Liver (tissue), 9 donors: ENCODE results near the gene ERMP1. TPM values are rescaled to one million over a fixed set of nuclear protein-coding genes. Genes with fewer than 3 reads are reported as not detected.

ENCODE experiments used
- DNase-seq: peaks from one replicate; pipeline ENCODE4 v3.0.0-alpha.2; 2017; ENCODE audit warnings: low spot score
- H3K27ac ChIP-seq, 2 donors: one replicate each; pipeline ENCODE4 v1.7.0; 2013; ENCODE audit warnings: inconsistent platforms in 2 of 2, low read length in 2 of 2, control low read depth in 1 of 2, low read depth in 1 of 2, mild to moderate bottlenecking in 1 of 2
- H3K27me3 ChIP-seq, 4 donors: one replicate each; pipeline versions ENCODE4 v1.6.1 to v1.7.0; 2013; ENCODE audit warnings: low read length in 3 of 4, inconsistent platforms in 1 of 4, mild to moderate bottlenecking in 1 of 4, moderate library complexity in 1 of 4; ENCODE audit not compliant: control insufficient read depth in 4 of 4, insufficient read depth in 4 of 4
- H3K36me3 ChIP-seq, 4 donors: one replicate each; pipeline versions ENCODE4 v1.6.1 to v1.7.0; 2013; ENCODE audit warnings: low read length in 3 of 4, mild to moderate bottlenecking in 3 of 4, low read depth in 1 of 4, moderate library complexity in 1 of 4; ENCODE audit not compliant: control insufficient read depth in 4 of 4, insufficient read depth in 3 of 4
- H3K4me1 ChIP-seq, 4 donors: one replicate each; pipeline versions ENCODE4 v1.6.1 to v1.7.0; 2013; ENCODE audit warnings: low read length in 3 of 4, mild to moderate bottlenecking in 3 of 4, moderate library complexity in 1 of 4; ENCODE audit not compliant: control insufficient read depth in 4 of 4, insufficient read depth in 4 of 4
- H3K4me3 ChIP-seq, 3 donors: one replicate each; pipeline versions ENCODE4 v1.6.1 to v1.7.0; 2013; ENCODE audit warnings: low read length in 3 of 3, control low read depth in 1 of 3, low read depth in 1 of 3, mild to moderate bottlenecking in 1 of 3
- H3K9ac ChIP-seq, 2 donors: one replicate each; pipeline ENCODE4 v1.7.0; 2013; ENCODE audit warnings: low read length in 2 of 2, mild to moderate bottlenecking in 2 of 2, moderate library complexity in 2 of 2, control low read depth in 1 of 2, low read depth in 1 of 2
- H3K9me3 ChIP-seq, 4 donors: one replicate each; pipeline versions ENCODE4 v1.6.1 to v1.7.0; 2013; ENCODE audit warnings: low read length in 3 of 4; ENCODE audit not compliant: control insufficient read depth in 4 of 4
- FOXA1 ChIP-seq: IDR thresholded peaks from 2 replicates; pipeline ENCODE4 v1.6.1; 2016; ENCODE audit warnings: antibody characterized with exemption
- FOXA2 ChIP-seq: IDR thresholded peaks from 2 replicates; pipeline ENCODE4 v1.6.1; 2016; ENCODE audit warnings: antibody characterized with exemption
- HNF4A ChIP-seq, 2 donors: conservative IDR thresholded peaks; 2 replicates each; pipeline ENCODE4 v1.6.1; 2016; ENCODE audit warnings: antibody characterized with exemption in 2 of 2, mild to moderate bottlenecking in 2 of 2
- HNF4G ChIP-seq: IDR thresholded peaks from 2 replicates; pipeline ENCODE4 v1.6.1; 2016; ENCODE audit warnings: antibody characterized with exemption
- JUND ChIP-seq, 2 donors: IDR thresholded peaks; 2 replicates each; pipeline ENCODE4 v1.6.1; 2016; ENCODE audit warnings: antibody characterized with exemption in 2 of 2
- NR2F2 ChIP-seq: IDR thresholded peaks from 2 replicates; pipeline ENCODE4 v1.6.1; 2016; ENCODE audit warnings: antibody characterized with exemption
- RAD21 ChIP-seq, 2 donors: IDR thresholded peaks; 2 replicates each; pipeline ENCODE4 v1.6.1; 2016; ENCODE audit warnings: antibody characterized with exemption in 2 of 2, mild to moderate bottlenecking in 2 of 2
- RXRA ChIP-seq, 2 donors: IDR thresholded peaks; 2 replicates each; pipeline ENCODE4 v1.6.1; 2017 to 2018; ENCODE audit warnings: antibody characterized with exemption in 2 of 2, mild to moderate bottlenecking in 1 of 2
- SP1 ChIP-seq: IDR thresholded peaks from 2 replicates; pipeline ENCODE4 v1.6.1; 2018; ENCODE audit warnings: antibody characterized with exemption, mild to moderate bottlenecking
- TAF1 ChIP-seq: conservative IDR thresholded peaks from 2 replicates; pipeline ENCODE4 v1.6.1; 2016; ENCODE audit warnings: antibody characterized with exemption, mild to moderate bottlenecking
- YY1 ChIP-seq: IDR thresholded peaks from 2 replicates; pipeline ENCODE4 v1.6.1; 2016; ENCODE audit warnings: antibody characterized with exemption, mild to moderate bottlenecking
- WGBS: extraction: QIAGEN DNeasy Blood & Tissue Kit; methylation state at CpG from one replicate; pipeline ENCODE4 v1.1.7; 2013; 5-methylcytosine and 5-hydroxymethylcytosine counted together
- polyA plus RNA-seq, 2 donors: library from polyadenylated mRNA; stranded (reverse) in 1 of 2; unstranded in 1 of 2; fragments of 200-250 nt in 1 of 2; fragments of >200 nt in 1 of 2; fragmentation: Nextera tagmentation in 1 of 2; extraction: Ambion mirVana in 1 of 2; gene quantifications; one replicate each; pipeline versions ENCODE4 v1.2.1 to v1.2.3, GENCODE V29; 2013 to 2015
- total RNA-seq, 2 donors: library from RNA; depleted of rRNA; stranded (reverse); fragments of >200 nt; gene quantifications; one replicate each; pipeline ENCODE4 v1.2.3, GENCODE V29; 2014
- TF ChIP-seq, protein P1 (sequence below): fragments of 150-350 bp; IDR thresholded peaks from 2 replicates; pipeline ENCODE4 v1.5.1; 2017; ENCODE audit warnings: improper control_type of control experiment, low read depth, low read length; ENCODE audit not compliant: missing input control
- TF ChIP-seq, protein P2 (sequence below): IDR thresholded peaks from 2 replicates; pipeline ENCODE4 v1.6.1; 2016; ENCODE audit warnings: antibody characterized with exemption
- TF ChIP-seq, protein P3 (sequence below): IDR thresholded peaks from 2 replicates; pipeline ENCODE4 v1.6.1; 2016; ENCODE audit warnings: antibody characterized with exemption, mild to moderate bottlenecking
- TF ChIP-seq, protein P4 (sequence below): IDR thresholded peaks from 2 replicates; pipeline ENCODE4 v1.6.1; 2016; ENCODE audit warnings: antibody characterized with exemption
- donor health status: healthy.
- donor health status: healthy.
- donor health status: healthy.
- donor health status: healthy.
- donor health status: healthy.

The ERMP1 gene
- total and polyA plus RNA-seq, 4 donors: 2.7 to 19.5 (median 9.6) TPM

DNA sequence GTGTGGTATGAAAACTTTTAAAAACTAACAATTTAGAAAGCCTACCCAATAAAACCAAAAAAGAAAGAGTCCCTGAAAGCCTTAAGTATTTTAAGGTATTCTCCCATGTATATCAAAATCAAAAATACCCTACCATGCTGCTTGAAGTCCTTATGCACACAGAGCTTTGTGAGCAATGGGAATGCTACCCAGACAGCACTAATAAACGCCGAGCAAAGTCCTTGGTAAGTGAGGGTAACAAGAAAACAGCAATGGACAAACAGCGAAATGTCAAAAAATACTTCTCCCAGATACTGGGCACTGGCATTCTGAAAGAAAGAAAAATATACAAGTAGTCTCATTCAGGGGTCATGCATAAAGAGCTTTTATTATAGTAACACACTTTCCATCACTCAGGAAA lies 27.4 kb downstream of the ERMP1 start:
- 81% methylated on average over 3 of the region's 3 CpGs for WGBS
- DNase-seq: no peak
- Histone ChIP-seq H3K27me3 (no peaks in the 10 kb centered on the region), H3K4me1 (no peaks in the 10 kb centered on the region), H3K36me3 (peaks cover 1 to 11% (median 6%) of the 10 kb centered on the region in 4 donors), H3K9me3 (no peaks in the 10 kb centered on the region), H3K27ac (no peak overlapping the region), H3K4me3 (no peak overlapping the region), H3K9ac (no peak overlapping the region)
- TF ChIP-seq HNF4A (conservative IDR thresholded peaks at IDR 0.05) (peak in 1 of 2 donors; percentile 24), RXRA (IDR thresholded peaks at IDR 0.05) (no peak)

DNA sequence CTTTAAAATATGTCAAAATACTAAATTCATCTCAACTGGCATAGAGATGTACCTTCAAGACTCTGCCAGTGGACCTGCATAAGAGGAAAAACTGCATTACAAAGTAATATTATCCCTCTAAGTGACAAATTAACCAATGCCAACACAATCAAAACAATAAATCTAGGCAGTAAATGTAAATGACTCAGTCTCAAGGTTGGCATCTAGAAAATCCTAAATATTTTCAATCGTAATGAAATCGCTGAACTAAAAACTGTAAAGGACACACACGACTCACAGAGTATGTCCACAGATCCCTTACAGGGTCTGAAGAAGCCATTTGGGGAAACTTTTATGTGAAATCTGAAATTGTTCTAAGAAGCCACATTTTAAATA lies 31.2 kb downstream of the ERMP1 start:
- H3K4me3 ChIP-seq: no peak overlapping the region
- H3K36me3 ChIP-seq: peaks cover 0 to 3% (median 0%) of the 10 kb centered on the region in 4 donors
- 89% methylated on average over 3 of the region's 3 CpGs for WGBS
- no peaks in the 10 kb centered on the region for H3K9me3 ChIP-seq
- TF ChIP-seq RXRA (IDR thresholded peaks at IDR 0.05): no peak
- no peak for TF ChIP-seq JUND (IDR thresholded peaks at IDR 0.05)
- no peak for TF ChIP-seq SP1
- TF ChIP-seq, protein P1, sequence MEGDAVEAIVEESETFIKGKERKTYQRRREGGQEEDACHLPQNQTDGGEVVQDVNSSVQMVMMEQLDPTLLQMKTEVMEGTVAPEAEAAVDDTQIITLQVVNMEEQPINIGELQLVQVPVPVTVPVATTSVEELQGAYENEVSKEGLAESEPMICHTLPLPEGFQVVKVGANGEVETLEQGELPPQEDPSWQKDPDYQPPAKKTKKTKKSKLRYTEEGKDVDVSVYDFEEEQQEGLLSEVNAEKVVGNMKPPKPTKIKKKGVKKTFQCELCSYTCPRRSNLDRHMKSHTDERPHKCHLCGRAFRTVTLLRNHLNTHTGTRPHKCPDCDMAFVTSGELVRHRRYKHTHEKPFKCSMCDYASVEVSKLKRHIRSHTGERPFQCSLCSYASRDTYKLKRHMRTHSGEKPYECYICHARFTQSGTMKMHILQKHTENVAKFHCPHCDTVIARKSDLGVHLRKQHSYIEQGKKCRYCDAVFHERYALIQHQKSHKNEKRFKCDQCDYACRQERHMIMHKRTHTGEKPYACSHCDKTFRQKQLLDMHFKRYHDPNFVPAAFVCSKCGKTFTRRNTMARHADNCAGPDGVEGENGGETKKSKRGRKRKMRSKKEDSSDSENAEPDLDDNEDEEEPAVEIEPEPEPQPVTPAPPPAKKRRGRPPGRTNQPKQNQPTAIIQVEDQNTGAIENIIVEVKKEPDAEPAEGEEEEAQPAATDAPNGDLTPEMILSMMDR: no peak
- TF ChIP-seq, protein P2, sequence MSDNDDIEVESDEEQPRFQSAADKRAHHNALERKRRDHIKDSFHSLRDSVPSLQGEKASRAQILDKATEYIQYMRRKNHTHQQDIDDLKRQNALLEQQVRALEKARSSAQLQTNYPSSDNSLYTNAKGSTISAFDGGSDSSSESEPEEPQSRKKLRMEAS: no peak
- TF ChIP-seq, protein P3, sequence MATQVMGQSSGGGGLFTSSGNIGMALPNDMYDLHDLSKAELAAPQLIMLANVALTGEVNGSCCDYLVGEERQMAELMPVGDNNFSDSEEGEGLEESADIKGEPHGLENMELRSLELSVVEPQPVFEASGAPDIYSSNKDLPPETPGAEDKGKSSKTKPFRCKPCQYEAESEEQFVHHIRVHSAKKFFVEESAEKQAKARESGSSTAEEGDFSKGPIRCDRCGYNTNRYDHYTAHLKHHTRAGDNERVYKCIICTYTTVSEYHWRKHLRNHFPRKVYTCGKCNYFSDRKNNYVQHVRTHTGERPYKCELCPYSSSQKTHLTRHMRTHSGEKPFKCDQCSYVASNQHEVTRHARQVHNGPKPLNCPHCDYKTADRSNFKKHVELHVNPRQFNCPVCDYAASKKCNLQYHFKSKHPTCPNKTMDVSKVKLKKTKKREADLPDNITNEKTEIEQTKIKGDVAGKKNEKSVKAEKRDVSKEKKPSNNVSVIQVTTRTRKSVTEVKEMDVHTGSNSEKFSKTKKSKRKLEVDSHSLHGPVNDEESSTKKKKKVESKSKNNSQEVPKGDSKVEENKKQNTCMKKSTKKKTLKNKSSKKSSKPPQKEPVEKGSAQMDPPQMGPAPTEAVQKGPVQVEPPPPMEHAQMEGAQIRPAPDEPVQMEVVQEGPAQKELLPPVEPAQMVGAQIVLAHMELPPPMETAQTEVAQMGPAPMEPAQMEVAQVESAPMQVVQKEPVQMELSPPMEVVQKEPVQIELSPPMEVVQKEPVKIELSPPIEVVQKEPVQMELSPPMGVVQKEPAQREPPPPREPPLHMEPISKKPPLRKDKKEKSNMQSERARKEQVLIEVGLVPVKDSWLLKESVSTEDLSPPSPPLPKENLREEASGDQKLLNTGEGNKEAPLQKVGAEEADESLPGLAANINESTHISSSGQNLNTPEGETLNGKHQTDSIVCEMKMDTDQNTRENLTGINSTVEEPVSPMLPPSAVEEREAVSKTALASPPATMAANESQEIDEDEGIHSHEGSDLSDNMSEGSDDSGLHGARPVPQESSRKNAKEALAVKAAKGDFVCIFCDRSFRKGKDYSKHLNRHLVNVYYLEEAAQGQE: no peak
- TF ChIP-seq HNF4A (conservative IDR thresholded peaks at IDR 0.05): no peak
- no peak for TF ChIP-seq FOXA1
- H3K4me1 ChIP-seq: no peaks in the 10 kb centered on the region
- no peaks in the 10 kb centered on the region for H3K27me3 ChIP-seq
- H3K9ac ChIP-seq: no peak overlapping the region
- H3K27ac ChIP-seq: no peak overlapping the region
- DNase-seq: no peak

DNA sequence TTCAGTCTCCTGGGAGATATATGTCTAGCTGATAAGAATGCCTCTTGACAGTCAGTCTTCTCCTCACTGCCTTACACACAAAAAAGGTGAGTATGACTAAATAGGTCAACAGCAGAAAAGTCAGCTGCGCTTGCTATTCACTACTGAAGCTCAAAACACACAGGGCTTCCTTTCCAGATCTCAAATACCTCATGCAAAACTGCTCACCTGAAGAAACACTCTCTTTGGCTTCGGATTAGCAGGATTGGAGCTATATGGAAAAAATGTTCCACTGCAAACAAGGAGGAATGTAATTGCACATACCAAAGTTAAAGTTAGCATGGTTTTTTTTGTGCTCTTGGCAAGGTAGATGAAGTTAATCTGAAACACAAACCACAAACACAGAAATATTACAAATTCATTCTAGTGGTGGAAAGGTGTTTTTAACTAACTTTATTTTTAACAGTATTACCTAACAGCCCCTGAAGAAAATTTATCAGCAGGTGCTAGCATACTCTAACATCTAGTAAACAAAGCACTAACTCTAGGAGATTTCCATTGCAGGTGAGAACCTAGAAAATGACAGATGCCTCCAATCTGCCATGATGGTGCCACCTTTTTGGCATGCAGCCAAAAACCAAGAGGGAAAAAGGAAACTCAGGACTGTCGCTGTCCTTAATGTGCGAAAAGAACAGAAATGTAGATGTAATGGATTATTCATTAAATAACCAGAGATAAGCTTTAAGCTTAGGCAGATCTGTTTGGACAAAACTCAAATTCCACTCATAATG lies 31.8 kb downstream of the ERMP1 start:
- Histone ChIP-seq H3K9ac (no peak overlapping the region), H3K9me3 (no peaks in the 10 kb centered on the region), H3K4me3 (no peak overlapping the region), H3K4me1 (no peaks in the 10 kb centered on the region), H3K36me3 (peaks cover 0 to 3% (median 0%) of the 10 kb centered on the region in 4 donors), H3K27ac (no peak overlapping the region), H3K27me3 (no peaks in the 10 kb centered on the region)
- 90% methylated on average over 4 of the region's 4 CpGs for WGBS
- no peak for DNase-seq
- TF ChIP-seq, protein P2: no peak
- TF ChIP-seq YY1 (no peak), TAF1 (no peak), FOXA2 (no peak), NR2F2 (no peak), RAD21 (IDR thresholded peaks at IDR 0.05) (no peak), HNF4G (no peak), JUND (IDR thresholded peaks at IDR 0.05) (no peak)
- TF ChIP-seq, protein P4, sequence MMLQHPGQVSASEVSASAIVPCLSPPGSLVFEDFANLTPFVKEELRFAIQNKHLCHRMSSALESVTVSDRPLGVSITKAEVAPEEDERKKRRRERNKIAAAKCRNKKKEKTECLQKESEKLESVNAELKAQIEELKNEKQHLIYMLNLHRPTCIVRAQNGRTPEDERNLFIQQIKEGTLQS: no peak
- TF ChIP-seq, protein P1: no peak
